Measurements from ENCODE around the gene PRKCA. TPM values are rescaled to one million over a fixed set of nuclear protein-coding genes. Genes with fewer than 3 reads are reported as not detected.

Gene PRKCA
- total RNA-seq, 2 experiments from 2014 or later, result 78.4 to 79.7 TPM

GRCh38 chr17:66760324-66760723, 457.9 kb downstream of the PRKCA start:
- no peaks in the 10 kb centered on the region for H3K9me3 Mint-ChIP-seq
- no peaks in the 10 kb centered on the region for H3K4me1 Mint-ChIP-seq (ENCODE audit: low read depth)
- no peaks in the 10 kb centered on the region for H3K27me3 Mint-ChIP-seq (ENCODE audit: low read depth)
- intact Hi-C loops (cut with micrococcal nuclease), result no loop called here
- DNase-seq, result no peak
- CTCF ChIA-PET, result no interaction called here
- H3K36me3 Mint-ChIP-seq (ENCODE audit: low read depth), result peaks cover 25% of the 10 kb centered on the region
- no peak overlapping the region for H3K4me3 Mint-ChIP-seq
- no peak overlapping the region for H3K27ac Mint-ChIP-seq

GRCh38 chr17:66762276-66762675, 459.9 kb downstream of the PRKCA start:
- no peak for DNase-seq
- no peak overlapping the region for H3K4me3 Mint-ChIP-seq
- peaks cover 17% of the 10 kb centered on the region for H3K36me3 Mint-ChIP-seq (ENCODE audit: low read depth)
- intact Hi-C loops (cut with micrococcal nuclease), result no loop called here
- CTCF ChIA-PET, result interaction anchor here (1.4 kb wide), 1 partner anchor 562 kb away, joined by 3 read pairs; no protein-coding TSS in a partner anchor
- H3K27ac Mint-ChIP-seq, result no peak overlapping the region
- no peaks in the 10 kb centered on the region for H3K27me3 Mint-ChIP-seq (ENCODE audit: low read depth)
- peaks cover 2% of the 10 kb centered on the region for H3K4me1 Mint-ChIP-seq (ENCODE audit: low read depth)
- H3K9me3 Mint-ChIP-seq, result no peaks in the 10 kb centered on the region

- H3K36me3 Mint-ChIP-seq (ENCODE audit: low read depth), result peaks cover 19% of the 10 kb centered on the region
- no peak overlapping the region for H3K4me3 Mint-ChIP-seq
- H3K27me3 Mint-ChIP-seq (ENCODE audit: low read depth), result no peaks in the 10 kb centered on the region
- intact Hi-C loops (cut with micrococcal nuclease), result no loop called here
- no peaks in the 10 kb centered on the region for H3K9me3 Mint-ChIP-seq
- DNase-seq, result no peak
- no peak overlapping the region for H3K27ac Mint-ChIP-seq
- peaks cover 4% of the 10 kb centered on the region for H3K4me1 Mint-ChIP-seq (ENCODE audit: low read depth)
- CTCF ChIA-PET, result interaction anchor here (1.4 kb wide), 1 partner anchor 563 kb away, joined by 3 read pairs; no protein-coding TSS in a partner anchor
Observed at GRCh38 chr17:66763056-66763455, 460.6 kb downstream of the PRKCA start.

- Mint-ChIP-seq H3K4me3 (no peak overlapping the region), H3K4me1 (ENCODE audit: low read depth) (peaks cover 4% of the 10 kb centered on the region), H3K36me3 (ENCODE audit: low read depth) (peaks cover 15% of the 10 kb centered on the region), H3K9me3 (no peaks in the 10 kb centered on the region), H3K27me3 (ENCODE audit: low read depth) (no peaks in the 10 kb centered on the region), H3K27ac (no peak overlapping the region)
- CTCF ChIA-PET, result no interaction called here
- intact Hi-C loops (cut with micrococcal nuclease), result no loop called here
- DNase-seq, result no peak
Observed at GRCh38 chr17:66764506-66764905, 462.1 kb downstream of the PRKCA start.

- no peak for DNase-seq
- peaks cover 4% of the 10 kb centered on the region for H3K4me1 Mint-ChIP-seq (ENCODE audit: low read depth)
- H3K9me3 Mint-ChIP-seq, result no peaks in the 10 kb centered on the region
- peak overlapping the region; percentile 70 for H3K27ac Mint-ChIP-seq
- intact Hi-C loops (cut with micrococcal nuclease), result no loop called here
- CTCF ChIA-PET, result no interaction called here
- H3K4me3 Mint-ChIP-seq, result no peak overlapping the region
- peaks cover 14% of the 10 kb centered on the region for H3K36me3 Mint-ChIP-seq (ENCODE audit: low read depth)
- H3K27me3 Mint-ChIP-seq (ENCODE audit: low read depth), result no peaks in the 10 kb centered on the region
Observed at GRCh38 chr17:66767154-66767933, 464.9 kb downstream of the PRKCA start.

GRCh38 chr17:66769911-66770310, 467.5 kb downstream of the PRKCA start:
- intact Hi-C loops (cut with micrococcal nuclease), result no loop called here
- DNase-seq, result no peak
- Mint-ChIP-seq H3K4me3 (no peak overlapping the region), H3K9me3 (no peaks in the 10 kb centered on the region), H3K4me1 (ENCODE audit: low read depth) (peaks cover 4% of the 10 kb centered on the region), H3K36me3 (ENCODE audit: low read depth) (peaks cover 13% of the 10 kb centered on the region), H3K27ac (no peak overlapping the region), H3K27me3 (ENCODE audit: low read depth) (no peaks in the 10 kb centered on the region)
- CTCF ChIA-PET, result interaction anchor here (0.8 kb wide), 1 partner anchor 570 kb away, joined by 3 read pairs; no protein-coding TSS in a partner anchor

GRCh38 chr17:66772148-66772812, 469.9 kb downstream of the PRKCA start:
- Mint-ChIP-seq H3K27me3 (ENCODE audit: low read depth) (no peaks in the 10 kb centered on the region), H3K4me1 (ENCODE audit: low read depth) (peaks cover 3% of the 10 kb centered on the region), H3K27ac (no peak overlapping the region), H3K36me3 (ENCODE audit: low read depth) (peaks cover 22% of the 10 kb centered on the region), H3K9me3 (no peaks in the 10 kb centered on the region), H3K4me3 (no peak overlapping the region)
- CTCF ChIA-PET, result no interaction called here
- intact Hi-C loops (cut with micrococcal nuclease), result no loop called here
- no peak for DNase-seq

- intact Hi-C loops (cut with micrococcal nuclease), result no loop called here
- H3K27ac Mint-ChIP-seq, result no peak overlapping the region
- CTCF ChIA-PET, result no interaction called here
- H3K27me3 Mint-ChIP-seq (ENCODE audit: low read depth), result no peaks in the 10 kb centered on the region
- DNase-seq, result no peak
- H3K4me3 Mint-ChIP-seq, result no peak overlapping the region
- peaks cover 27% of the 10 kb centered on the region for H3K36me3 Mint-ChIP-seq (ENCODE audit: low read depth)
- H3K4me1 Mint-ChIP-seq (ENCODE audit: low read depth), result no peaks in the 10 kb centered on the region
- no peaks in the 10 kb centered on the region for H3K9me3 Mint-ChIP-seq
Observed at GRCh38 chr17:66775271-66775670, 472.9 kb downstream of the PRKCA start.

- no peaks in the 10 kb centered on the region for H3K9me3 Mint-ChIP-seq
- intact Hi-C loops (cut with micrococcal nuclease), result no loop called here
Observed at GRCh38 chr17:66775881-66776400, 473.5 kb downstream of the PRKCA start.

GRCh38 chr17:66776999-66777688, 474.7 kb downstream of the PRKCA start:
- CTCF ChIA-PET, result no interaction called here

More at GRCh38 chr17:66775881-66776400, 473.5 kb downstream of the PRKCA start:
- Mint-ChIP-seq H3K36me3 (ENCODE audit: low read depth) (peaks cover 27% of the 10 kb centered on the region), H3K27ac (no peak overlapping the region), H3K4me3 (no peak overlapping the region), H3K4me1 (ENCODE audit: low read depth) (no peaks in the 10 kb centered on the region), H3K27me3 (ENCODE audit: low read depth) (no peaks in the 10 kb centered on the region)
- no peak for DNase-seq
- CTCF ChIA-PET, result interaction anchor here (0.6 kb wide), 1 partner anchor 18 kb away, joined by 3 read pairs; no protein-coding TSS in a partner anchor

GRCh38 chr17:66777689-66778225, 475.3 kb downstream of the PRKCA start:
- no peak for DNase-seq
- CTCF ChIA-PET, result no interaction called here
- no peak overlapping the region for H3K27ac Mint-ChIP-seq
- H3K4me3 Mint-ChIP-seq, result no peak overlapping the region
- H3K27me3 Mint-ChIP-seq (ENCODE audit: low read depth), result no peaks in the 10 kb centered on the region
- intact Hi-C loops (cut with micrococcal nuclease), result no loop called here
- no peaks in the 10 kb centered on the region for H3K9me3 Mint-ChIP-seq
- H3K36me3 Mint-ChIP-seq (ENCODE audit: low read depth), result peaks cover 33% of the 10 kb centered on the region
- H3K4me1 Mint-ChIP-seq (ENCODE audit: low read depth), result no peaks in the 10 kb centered on the region

More at GRCh38 chr17:66776999-66777688, 474.7 kb downstream of the PRKCA start:
- no peak for DNase-seq
- Mint-ChIP-seq H3K4me3 (no peak overlapping the region), H3K9me3 (no peaks in the 10 kb centered on the region), H3K27ac (no peak overlapping the region), H3K4me1 (ENCODE audit: low read depth) (no peaks in the 10 kb centered on the region), H3K36me3 (ENCODE audit: low read depth) (peaks cover 33% of the 10 kb centered on the region), H3K27me3 (ENCODE audit: low read depth) (no peaks in the 10 kb centered on the region)
- intact Hi-C loops (cut with micrococcal nuclease), result no loop called here

All from activated naive CD4-positive, alpha-beta T cell treated with anti-CD3 and anti-CD28 coated beads for 36 hours (primary cell).